NB4 (cell line): ENCODE results near the gene ADIRF.

ENCODE experiments used
- DNase-seq: peaks from one replicate; pipeline ENCODE4 v3.0.0; 2010; ENCODE audit warnings: low read depth
- H3K4me3 ChIP-seq: one replicate; pipeline ENCODE4 v1.5.1; 2011; ENCODE audit warnings: mild to moderate bottlenecking, low read depth, low read length, moderate library complexity
- MYC ChIP-seq: IDR thresholded peaks from 2 replicates; pipeline ENCODE4 v1.6.1; 2011; ENCODE audit warnings: low read depth, low read length
- POLR2A ChIP-seq: IDR thresholded peaks from 2 replicates; pipeline ENCODE4 v1.6.1; 2011; ENCODE audit warnings: mild to moderate bottlenecking; ENCODE audit not compliant: insufficient read length; ENCODE audit errors: extremely low read depth
- TF ChIP-seq, protein P1 (sequence below): IDR thresholded peaks from one replicate; pipeline ENCODE4 v1.5.1; 2012; ENCODE audit warnings: low read depth, low read length
- TF ChIP-seq, protein P2 (sequence below): IDR thresholded peaks from 2 replicates; pipeline ENCODE4 v1.6.1; 2011; ENCODE audit warnings: low read depth, low read length

Gene ADIRF

DNA sequence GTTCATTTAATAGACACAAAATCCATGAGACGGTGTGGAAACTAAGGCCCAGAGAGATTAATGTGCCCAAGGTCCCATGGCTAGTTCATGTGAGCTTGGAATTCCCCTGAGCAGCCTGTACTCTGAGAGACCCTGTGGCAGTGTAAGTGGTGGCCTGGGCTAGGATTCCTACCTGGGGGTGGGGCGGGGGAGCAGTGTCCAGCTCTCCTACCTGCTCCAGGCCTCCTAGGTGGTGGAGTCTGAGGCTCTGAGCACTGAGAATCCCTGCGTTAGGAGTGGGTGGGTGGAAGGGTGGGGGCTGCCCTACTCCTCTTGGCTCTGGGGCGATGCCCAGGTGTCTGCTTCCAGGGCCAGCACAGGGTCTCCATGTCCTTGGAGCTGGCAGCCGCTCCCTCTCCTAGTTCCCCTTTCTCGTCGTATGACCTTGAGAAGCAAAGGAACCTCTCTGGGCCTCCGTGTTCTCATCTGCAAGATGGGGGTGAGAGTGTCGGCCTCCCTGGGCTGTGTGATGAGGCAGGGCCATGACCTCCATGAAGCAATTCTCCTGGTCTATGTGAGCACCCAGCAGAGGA lies 7.3 kb upstream of the ADIRF start:
- no peak for DNase-seq
- no peak overlapping the region for H3K4me3 ChIP-seq
- TF ChIP-seq MYC, result no peak
- TF ChIP-seq, protein P1, sequence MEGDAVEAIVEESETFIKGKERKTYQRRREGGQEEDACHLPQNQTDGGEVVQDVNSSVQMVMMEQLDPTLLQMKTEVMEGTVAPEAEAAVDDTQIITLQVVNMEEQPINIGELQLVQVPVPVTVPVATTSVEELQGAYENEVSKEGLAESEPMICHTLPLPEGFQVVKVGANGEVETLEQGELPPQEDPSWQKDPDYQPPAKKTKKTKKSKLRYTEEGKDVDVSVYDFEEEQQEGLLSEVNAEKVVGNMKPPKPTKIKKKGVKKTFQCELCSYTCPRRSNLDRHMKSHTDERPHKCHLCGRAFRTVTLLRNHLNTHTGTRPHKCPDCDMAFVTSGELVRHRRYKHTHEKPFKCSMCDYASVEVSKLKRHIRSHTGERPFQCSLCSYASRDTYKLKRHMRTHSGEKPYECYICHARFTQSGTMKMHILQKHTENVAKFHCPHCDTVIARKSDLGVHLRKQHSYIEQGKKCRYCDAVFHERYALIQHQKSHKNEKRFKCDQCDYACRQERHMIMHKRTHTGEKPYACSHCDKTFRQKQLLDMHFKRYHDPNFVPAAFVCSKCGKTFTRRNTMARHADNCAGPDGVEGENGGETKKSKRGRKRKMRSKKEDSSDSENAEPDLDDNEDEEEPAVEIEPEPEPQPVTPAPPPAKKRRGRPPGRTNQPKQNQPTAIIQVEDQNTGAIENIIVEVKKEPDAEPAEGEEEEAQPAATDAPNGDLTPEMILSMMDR, result no peak
- TF ChIP-seq, protein P2, sequence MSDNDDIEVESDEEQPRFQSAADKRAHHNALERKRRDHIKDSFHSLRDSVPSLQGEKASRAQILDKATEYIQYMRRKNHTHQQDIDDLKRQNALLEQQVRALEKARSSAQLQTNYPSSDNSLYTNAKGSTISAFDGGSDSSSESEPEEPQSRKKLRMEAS, result no peak
- no peak for TF ChIP-seq POLR2A

DNA sequence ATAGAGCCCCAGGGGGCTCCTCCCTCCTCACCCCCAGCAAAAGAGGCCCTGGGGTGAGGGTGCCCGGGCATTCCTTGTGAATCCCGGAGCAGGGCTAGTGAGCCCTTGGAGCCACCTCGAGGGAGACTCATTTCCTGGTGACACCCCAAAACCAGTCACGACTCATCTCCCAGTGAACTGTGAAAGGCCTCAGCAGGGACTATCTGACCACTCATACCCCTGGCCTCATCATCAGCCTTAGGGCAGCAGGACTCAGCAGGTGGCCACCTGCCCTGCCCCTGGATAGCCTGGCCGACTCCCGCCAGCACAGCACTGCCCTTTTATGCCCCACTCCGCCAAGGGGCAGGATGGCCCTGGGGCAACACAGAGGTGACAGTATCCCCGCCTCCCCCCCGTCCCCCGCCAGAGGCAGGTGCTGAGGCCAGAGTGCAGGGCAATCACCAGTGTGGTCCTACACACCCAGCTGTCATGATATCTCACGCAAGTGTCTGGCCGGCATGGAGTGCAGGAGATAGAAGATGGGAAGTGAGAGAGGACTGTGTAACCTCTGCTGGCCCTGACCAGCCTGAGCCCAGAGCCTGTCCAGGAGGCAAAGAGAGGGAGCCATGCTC lies 6.7 kb upstream of the ADIRF start:
- TF ChIP-seq POLR2A (no peak), MYC (no peak)
- TF ChIP-seq, protein P1, result no peak
- TF ChIP-seq, protein P2, result no peak

DNA sequence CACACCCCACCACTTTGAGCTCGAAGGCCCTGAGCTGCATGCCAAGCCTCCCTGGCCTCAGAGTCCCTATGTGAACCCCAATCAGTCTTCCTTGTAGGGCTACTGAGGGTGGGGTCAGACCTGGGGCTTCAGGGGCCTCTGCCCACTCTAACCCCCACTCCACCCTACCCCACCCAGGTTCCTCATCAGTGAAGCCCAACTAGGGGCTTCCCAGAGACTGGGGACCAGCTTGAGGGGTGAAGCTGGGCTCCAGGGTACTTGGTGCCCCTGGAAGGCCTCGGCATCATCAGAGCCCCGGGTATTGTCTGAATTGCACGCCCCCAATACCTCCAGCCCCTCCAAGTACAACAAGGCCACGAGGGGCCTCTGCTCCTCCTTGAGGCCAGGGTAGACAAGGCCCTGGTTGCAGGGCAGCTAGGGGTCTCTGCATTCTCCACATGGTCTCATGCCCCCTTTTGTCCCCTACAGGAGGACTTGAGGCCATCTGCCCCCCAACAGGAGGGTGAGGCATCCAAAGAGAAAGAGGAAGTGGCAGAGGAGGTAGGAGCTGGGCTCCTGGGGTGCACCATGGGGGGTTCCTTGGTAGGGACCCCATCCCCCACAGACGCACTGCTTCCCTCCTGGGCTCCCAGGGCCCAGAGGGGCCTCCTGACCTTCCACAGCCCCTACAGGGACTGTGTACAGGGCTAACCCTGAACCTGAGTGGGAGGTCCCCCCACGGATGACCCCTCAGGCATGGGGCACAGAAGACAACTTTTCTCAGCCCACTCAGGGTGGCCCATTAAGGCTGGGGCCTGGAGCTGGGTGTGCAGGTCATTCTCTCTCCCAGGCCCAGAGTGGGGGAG lies 5.9 kb upstream of the ADIRF start:
- TF ChIP-seq POLR2A (no peak), MYC (0 out of 2 replicates have a peak, but pooled peaks have one; percentile 35)
- TF ChIP-seq, protein P1, result no peak
- TF ChIP-seq, protein P2, result peak; percentile 48
- DNase-seq, result peak; percentile 81
- no peak overlapping the region for H3K4me3 ChIP-seq

More for the DNA sequence above, 6.7 kb upstream of the ADIRF start:
- H3K4me3 ChIP-seq, result no peak overlapping the region
- no peak for DNase-seq

DNA sequence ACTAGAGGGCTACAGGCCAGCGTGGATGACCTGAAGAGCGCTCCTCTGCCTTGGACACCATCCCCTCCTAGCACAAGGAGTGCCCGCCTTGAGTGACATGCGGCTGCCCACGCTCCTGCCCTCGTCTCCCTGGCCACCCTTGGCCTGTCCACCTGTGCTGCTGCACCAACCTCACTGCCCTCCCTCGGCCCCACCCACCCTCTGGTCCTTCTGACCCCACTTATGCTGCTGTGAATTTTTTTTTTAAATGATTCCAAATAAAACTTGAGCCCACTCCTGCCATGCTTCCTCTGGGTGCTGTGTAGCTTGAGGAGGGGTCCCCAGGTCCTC lies 5.3 kb upstream of the ADIRF start:
- H3K4me3 ChIP-seq, result no peak overlapping the region
- TF ChIP-seq POLR2A (no peak), MYC (no peak)
- TF ChIP-seq, protein P1, result no peak
- TF ChIP-seq, protein P2, result no peak
- no peak for DNase-seq

DNA sequence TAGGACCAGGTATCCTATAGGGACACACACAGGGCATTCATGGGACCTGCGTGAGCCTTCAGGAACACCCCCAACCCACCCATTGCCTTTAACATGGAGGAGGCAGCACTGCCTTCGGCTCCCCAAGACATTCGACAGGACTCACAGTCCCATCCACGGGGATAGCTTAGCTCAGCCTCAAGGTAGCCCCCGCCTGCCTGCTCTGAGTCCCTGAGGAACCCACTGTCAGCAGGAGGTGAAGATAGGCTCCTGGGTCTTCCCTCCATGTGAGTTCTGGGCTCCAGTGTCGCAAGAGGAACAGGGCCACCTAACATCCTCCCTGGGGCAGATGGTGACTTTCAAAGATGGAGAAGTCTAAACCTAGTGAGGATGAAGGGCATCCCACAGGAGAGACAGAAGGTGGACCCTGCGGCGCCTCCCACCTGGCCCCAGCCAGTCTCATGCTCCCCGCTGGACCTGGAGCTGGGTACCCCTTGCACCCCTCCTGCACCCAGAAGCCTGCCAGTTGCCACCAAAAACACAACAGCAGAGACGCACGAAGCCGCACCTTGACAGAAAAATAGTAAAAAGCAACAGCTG lies 4.9 kb upstream of the ADIRF start:
- TF ChIP-seq MYC, result no peak
- no peak for TF ChIP-seq POLR2A
- TF ChIP-seq, protein P2, result no peak
- TF ChIP-seq, protein P1, result no peak
- H3K4me3 ChIP-seq, result no peak overlapping the region
- peak; percentile 68 for DNase-seq
